K562 (cell line): ENCODE data around the gene CENPT. TPM values are rescaled to one million over a fixed set of nuclear protein-coding genes. Genes with fewer than 3 reads are reported as not detected.

Experiments
- CHD2 ChIP-seq: IDR thresholded peaks from 2 replicates; pipeline ENCODE4 v1.6.1; 2011; ENCODE audit warnings: low read depth, low read length
- HNRNPK ChIP-seq: fragments of 200-400 bp; formaldehyde crosslinking; IDR thresholded peaks from one replicate; pipeline ENCODE4 v1.6.1; 2018; ENCODE audit warnings: mild to moderate bottlenecking, low read depth, low read length; ENCODE audit not compliant: poor library complexity, severe bottlenecking
- KAT2B ChIP-seq: IDR thresholded peaks from one replicate; pipeline ENCODE4 v1.6.1; 2012; ENCODE audit warnings: low read depth, mild to moderate bottlenecking, control low read depth, inconsistent platforms, low read length, moderate library complexity
- LARP7 ChIP-seq: fragments of 450-650 bp; IDR thresholded peaks from 2 replicates; pipeline ENCODE4 v1.6.1; 2016
- MAFG ChIP-seq: fragments of 450-650 bp; conservative IDR thresholded peaks from 2 replicates; pipeline ENCODE4 v1.6.1; 2016; ENCODE audit warnings: missing genetic modification characterization, missing compliant biosample characterization
- MEF2D ChIP-seq: conservative IDR thresholded peaks from 2 replicates; pipeline ENCODE4 v1.6.1; 2016; ENCODE audit warnings: low read depth, missing genetic modification characterization, missing compliant biosample characterization
- RBM15 ChIP-seq: fragments of 200-400 bp; formaldehyde crosslinking; IDR thresholded peaks from 2 replicates; pipeline ENCODE4 v1.6.1; 2018; ENCODE audit warnings: mild to moderate bottlenecking, low read length, moderate library complexity; ENCODE audit not compliant: insufficient read depth
- RFX1 ChIP-seq: fragments of 450-650 bp; IDR thresholded peaks from 2 replicates; pipeline ENCODE4 v1.6.1; 2016; ENCODE audit warnings: mild to moderate bottlenecking, moderate library complexity
- ZBTB8A ChIP-seq: fragments of 450-650 bp; IDR thresholded peaks from 2 replicates; pipeline ENCODE4 v1.6.1; 2018; ENCODE audit warnings: mild to moderate bottlenecking, moderate library complexity; ENCODE audit not compliant: partially characterized antibody
- ZNF263 ChIP-seq: sonication (generic); formaldehyde crosslinking; IDR thresholded peaks from 2 replicates; pipeline ENCODE4 v1.8.0; 2022; ENCODE audit warnings: mild to moderate bottlenecking, missing genetic modification reagents, borderline replicate concordance
- ZNF408 ChIP-seq: fragments of 250-450 bp; sonication (Bioruptor Pico); IDR thresholded peaks from 2 replicates; pipeline ENCODE4 v1.4.0; 2020; ENCODE audit warnings: low read depth, mild to moderate bottlenecking, moderate library complexity
- ZNF830 ChIP-seq: fragments of 250-450 bp; sonication (Bioruptor Pico); IDR thresholded peaks from 2 replicates; pipeline ENCODE4 v1.5.0; 2021; ENCODE audit warnings: mild to moderate bottlenecking
- polyA plus RNA-seq, 8 experiments: library from polyadenylated mRNA; depleted of rRNA in 4 of 8; stranded (reverse) in 5 of 8; unstranded in 3 of 8; fragments of >200 nt; fragmentation: Nextera tagmentation in 2 of 8; fragmentation: Illumina TruSeq in 1 of 8; extraction: Ambion mirVana in 2 of 8; extraction: Trizol in 1 of 8; gene quantifications; 2 replicates each; pipeline versions ENCODE4 v1.2.1 to v1.2.3, GENCODE V29; 2011 to 2014; ENCODE audit warnings: inconsistent platforms in 1 of 8, missing spikeins in 1 of 8
- total RNA-seq, 7 experiments: library from RNA; depleted of rRNA in 6 of 7; stranded (reverse); fragments of >200 nt in 6 of 7; fragmentation: Illumina TruSeq in 2 of 7; extraction: Trizol in 2 of 7; gene quantifications; 2 replicates each; pipeline versions ENCODE4 v1.2.1 to v1.2.3, GENCODE V29; 2011 to 2021; ENCODE audit warnings: low replicate concordance in 1 of 7
- TF ChIP-seq, protein P1 (sequence below): fragments of 450-650 bp; IDR thresholded peaks from 2 replicates; pipeline ENCODE4 v1.6.1; 2016; ENCODE audit warnings: low read depth
- TF ChIP-seq, protein P2 (sequence below): fragments of 450-650 bp; formaldehyde crosslinking; IDR thresholded peaks from 2 replicates; pipeline ENCODE4 v1.4.0; 2020; ENCODE audit warnings: mild to moderate bottlenecking
- TF ChIP-seq, protein P3 (sequence below): IDR thresholded peaks from 2 replicates; pipeline ENCODE4 v1.6.1; 2012; ENCODE audit warnings: low read depth, low read length, improper control_type of control experiment, borderline replicate concordance

Gene CENPT
- total and polyA plus RNA-seq, 9 of the 15 experiments (the other 6 are each of a cell fraction or from before 2014, with no cell fraction given), result 3.6 to 94.2 (median 44.1) TPM

DNA sequence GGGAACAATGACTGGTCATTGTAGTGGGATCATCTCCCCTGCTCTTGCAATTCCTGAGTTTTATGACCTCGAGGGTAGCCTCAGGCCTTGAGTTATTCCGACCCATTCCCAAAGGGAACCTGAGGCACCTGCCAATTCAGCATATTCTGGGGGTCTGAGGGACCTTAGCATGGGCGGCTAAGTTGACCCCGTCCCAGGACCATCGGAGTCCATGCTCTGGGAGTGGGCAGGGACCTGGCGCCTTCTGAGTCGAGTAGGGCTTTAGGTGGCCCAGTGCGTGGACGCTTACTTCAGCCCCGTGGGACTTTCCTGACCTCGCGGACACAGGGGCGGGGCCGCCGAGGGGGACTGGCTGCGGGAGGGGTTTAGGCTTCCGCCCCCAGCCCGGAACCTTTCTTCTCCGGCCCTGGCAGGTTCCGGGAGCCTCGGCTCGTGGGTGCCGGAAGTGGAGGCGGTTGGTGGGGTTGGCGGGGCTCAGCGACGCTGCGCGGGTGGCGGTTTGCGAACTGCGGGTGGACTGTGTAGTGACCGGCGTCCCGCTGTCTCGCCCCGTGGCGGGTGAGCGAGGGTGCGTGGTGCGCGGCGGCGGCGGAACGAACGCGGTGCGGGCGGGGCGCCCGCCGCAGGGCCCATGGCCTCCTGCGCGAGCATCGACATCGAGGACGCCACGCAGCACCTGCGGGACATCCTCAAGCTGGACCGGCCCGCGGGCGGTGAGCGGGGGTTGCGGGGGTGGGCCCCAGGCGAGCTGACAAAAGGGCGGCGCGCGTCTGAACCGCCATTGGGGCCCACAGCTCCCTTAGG, 25.3 kb upstream of the CENPT start, which contains the start of gene EDC4 (continued):
- TF ChIP-seq, protein P1, sequence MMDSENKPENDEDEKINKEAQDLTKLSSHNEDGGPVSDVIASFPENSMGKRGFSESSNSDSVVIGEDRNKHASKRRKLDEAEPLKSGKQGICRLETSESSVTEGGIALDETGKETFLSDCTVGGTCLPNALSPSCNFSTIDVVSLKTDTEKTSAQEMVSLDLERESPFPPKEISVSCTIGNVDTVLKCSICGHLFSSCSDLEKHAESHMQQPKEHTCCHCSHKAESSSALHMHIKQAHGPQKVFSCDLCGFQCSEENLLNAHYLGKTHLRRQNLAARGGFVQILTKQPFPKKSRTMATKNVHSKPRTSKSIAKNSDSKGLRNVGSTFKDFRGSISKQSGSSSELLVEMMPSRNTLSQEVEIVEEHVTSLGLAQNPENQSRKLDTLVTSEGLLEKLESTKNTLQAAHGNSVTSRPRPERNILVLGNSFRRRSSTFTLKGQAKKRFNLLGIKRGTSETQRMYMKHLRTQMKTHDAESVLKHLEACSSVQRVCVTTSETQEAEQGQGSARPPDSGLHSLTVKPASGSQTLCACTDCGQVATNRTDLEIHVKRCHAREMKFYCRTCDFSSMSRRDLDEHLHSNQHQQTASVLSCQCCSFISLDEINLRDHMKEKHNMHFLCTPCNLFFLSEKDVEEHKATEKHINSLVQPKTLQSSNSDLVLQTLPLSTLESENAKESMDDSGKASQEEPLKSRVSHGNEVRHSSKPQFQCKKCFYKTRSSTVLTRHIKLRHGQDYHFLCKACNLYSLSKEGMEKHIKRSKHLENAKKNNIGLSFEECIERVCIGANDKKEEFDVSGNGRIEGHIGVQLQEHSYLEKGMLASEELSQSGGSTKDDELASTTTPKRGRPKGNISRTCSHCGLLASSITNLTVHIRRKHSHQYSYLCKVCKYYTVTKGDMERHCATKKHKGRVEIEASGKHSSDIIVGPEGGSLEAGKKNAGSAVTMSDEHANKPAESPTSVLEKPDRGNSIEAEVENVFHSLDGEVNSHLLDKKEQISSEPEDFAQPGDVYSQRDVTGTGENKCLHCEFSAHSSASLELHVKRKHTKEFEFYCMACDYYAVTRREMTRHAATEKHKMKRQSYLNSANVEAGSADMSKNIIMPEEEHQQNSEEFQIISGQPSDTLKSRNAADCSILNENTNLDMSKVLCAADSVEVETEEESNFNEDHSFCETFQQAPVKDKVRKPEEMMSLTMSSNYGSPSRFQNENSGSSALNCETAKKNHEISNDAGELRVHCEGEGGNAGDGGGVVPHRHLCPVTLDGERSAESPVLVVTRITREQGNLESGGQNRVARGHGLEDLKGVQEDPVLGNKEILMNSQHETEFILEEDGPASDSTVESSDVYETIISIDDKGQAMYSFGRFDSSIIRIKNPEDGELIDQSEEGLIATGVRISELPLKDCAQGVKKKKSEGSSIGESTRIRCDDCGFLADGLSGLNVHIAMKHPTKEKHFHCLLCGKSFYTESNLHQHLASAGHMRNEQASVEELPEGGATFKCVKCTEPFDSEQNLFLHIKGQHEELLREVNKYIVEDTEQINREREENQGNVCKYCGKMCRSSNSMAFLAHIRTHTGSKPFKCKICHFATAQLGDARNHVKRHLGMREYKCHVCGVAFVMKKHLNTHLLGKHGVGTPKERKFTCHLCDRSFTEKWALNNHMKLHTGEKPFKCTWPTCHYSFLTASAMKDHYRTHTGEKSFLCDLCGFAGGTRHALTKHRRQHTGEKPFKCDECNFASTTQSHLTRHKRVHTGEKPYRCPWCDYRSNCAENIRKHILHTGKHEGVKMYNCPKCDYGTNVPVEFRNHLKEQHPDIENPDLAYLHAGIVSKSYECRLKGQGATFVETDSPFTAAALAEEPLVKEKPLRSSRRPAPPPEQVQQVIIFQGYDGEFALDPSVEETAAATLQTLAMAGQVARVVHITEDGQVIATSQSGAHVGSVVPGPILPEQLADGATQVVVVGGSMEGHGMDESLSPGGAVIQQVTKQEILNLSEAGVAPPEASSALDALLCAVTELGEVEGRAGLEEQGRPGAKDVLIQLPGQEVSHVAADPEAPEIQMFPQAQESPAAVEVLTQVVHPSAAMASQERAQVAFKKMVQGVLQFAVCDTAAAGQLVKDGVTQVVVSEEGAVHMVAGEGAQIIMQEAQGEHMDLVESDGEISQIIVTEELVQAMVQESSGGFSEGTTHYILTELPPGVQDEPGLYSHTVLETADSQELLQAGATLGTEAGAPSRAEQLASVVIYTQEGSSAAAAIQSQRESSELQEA, result no peak
- TF ChIP-seq ZNF408 (CRISPR knock-in tag) (no peak), MEF2D (tag) (no peak), HNRNPK (no peak), ZNF830 (CRISPR knock-in tag) (peak; percentile 82; the same call in 1 of the 2 replicates), LARP7 (no peak), ZBTB8A (no peak), MAFG (peak; percentile 47; the same call in 1 of the 2 replicates), ZNF263 (CRISPR knock-in tag) (peak; percentile 19; the same call in 1 of the 2 replicates), RBM15 (no peak), KAT2B (no peak), CHD2 (peak; percentile 67), RFX1 (no peak)
- TF ChIP-seq, protein P2, sequence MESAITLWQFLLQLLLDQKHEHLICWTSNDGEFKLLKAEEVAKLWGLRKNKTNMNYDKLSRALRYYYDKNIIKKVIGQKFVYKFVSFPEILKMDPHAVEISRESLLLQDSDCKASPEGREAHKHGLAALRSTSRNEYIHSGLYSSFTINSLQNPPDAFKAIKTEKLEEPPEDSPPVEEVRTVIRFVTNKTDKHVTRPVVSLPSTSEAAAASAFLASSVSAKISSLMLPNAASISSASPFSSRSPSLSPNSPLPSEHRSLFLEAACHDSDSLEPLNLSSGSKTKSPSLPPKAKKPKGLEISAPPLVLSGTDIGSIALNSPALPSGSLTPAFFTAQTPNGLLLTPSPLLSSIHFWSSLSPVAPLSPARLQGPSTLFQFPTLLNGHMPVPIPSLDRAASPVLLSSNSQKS (CRISPR knock-in tag), result no peak; the same call in 1 of the 2 replicates
- TF ChIP-seq, protein P3, sequence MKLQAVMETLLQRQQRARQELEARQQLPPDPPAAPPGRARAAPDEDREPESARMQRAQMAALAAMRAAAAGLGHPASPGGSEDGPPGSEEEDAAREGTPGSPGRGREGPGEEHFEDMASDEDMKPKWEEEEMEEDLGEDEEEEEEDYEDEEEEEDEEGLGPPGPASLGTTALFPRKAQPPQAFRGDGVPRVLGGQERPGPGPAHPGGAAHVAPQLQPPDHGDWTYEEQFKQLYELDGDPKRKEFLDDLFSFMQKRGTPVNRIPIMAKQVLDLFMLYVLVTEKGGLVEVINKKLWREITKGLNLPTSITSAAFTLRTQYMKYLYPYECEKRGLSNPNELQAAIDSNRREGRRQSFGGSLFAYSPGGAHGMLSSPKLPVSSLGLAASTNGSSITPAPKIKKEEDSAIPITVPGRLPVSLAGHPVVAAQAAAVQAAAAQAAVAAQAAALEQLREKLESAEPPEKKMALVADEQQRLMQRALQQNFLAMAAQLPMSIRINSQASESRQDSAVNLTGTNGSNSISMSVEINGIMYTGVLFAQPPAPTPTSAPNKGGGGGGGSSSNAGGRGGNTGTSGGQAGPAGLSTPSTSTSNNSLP, result peak; percentile 67
